Breast epithelium (tissue), 4 donors: ENCODE results near the gene PDE10A. TPM values are rescaled to one million over a fixed set of nuclear protein-coding genes. Genes with fewer than 3 reads are reported as not detected.
"Not testable (repeated sequence)": the region's sequence is repeated elsewhere in the genome, so short reads cannot be mapped to it uniquely, and the experiment has no call there.

Experiments used
- DNase-seq, 2 donors: peaks; one replicate each; pipeline ENCODE4 v3.0.0-alpha.2; 2019; ENCODE audit warnings: low spot score in 2 of 2
- H3K27ac ChIP-seq, 2 donors: fragments of 200-600 bp; sonication (generic) in 1 of 2; one replicate each; pipeline ENCODE4 v1.5.1; 2016 to 2019; ENCODE audit warnings: mild to moderate bottlenecking in 1 of 2
- H3K27me3 ChIP-seq, 2 donors: fragments of 200-600 bp; sonication (generic) in 1 of 2; one replicate each; pipeline versions ENCODE4 v1.5.1 to v1.6.0; 2017 to 2019; ENCODE audit warnings: control low read depth in 1 of 2, mild to moderate bottlenecking in 1 of 2
- H3K36me3 ChIP-seq: fragments of 200-600 bp; one replicate; pipeline ENCODE4 v1.5.1; 2019
- H3K4me1 ChIP-seq, 2 donors: fragments of 200-600 bp; sonication (generic); one replicate each; pipeline ENCODE4 v1.5.1; 2016 to 2019; ENCODE audit warnings: control low read depth in 1 of 2
- H3K4me3 ChIP-seq, 3 donors: fragments of 200-600 bp; sonication (generic); 1 replicate in 2 of 3; 2 replicates in 1 of 3; pipeline ENCODE4 v1.5.1; 2016 to 2019; ENCODE audit warnings: mild to moderate bottlenecking in 3 of 3, moderate library complexity in 2 of 3
- H3K9me3 ChIP-seq, 2 donors: fragments of 200-600 bp; sonication (generic) in 1 of 2; one replicate each; pipeline ENCODE4 v1.5.1; 2016 to 2019; ENCODE audit warnings: control low read depth in 1 of 2
- POLR2A ChIP-seq: fragments of 450-650 bp; IDR thresholded peaks from one replicate; pipeline ENCODE4 v1.6.1; 2016; ENCODE audit warnings: antibody characterized with exemption, mild to moderate bottlenecking, moderate library complexity
- POLR2AphosphoS5 ChIP-seq, 3 donors: sonication (generic); formaldehyde crosslinking; IDR thresholded peaks; one replicate each; pipeline ENCODE4 v1.6.1; 2017; ENCODE audit warnings: antibody characterized with exemption in 3 of 3
- intact Hi-C: fragments of 100-400 bp; cut with DNase I; formaldehyde crosslinking; loops from one replicate; pipeline ENCODE4 v1.15.1; 2023; ENCODE audit warnings: low total_unique reads
- total RNA-seq, 3 donors: library from RNA; depleted of rRNA; stranded (reverse); fragments of >200 nt; gene quantifications; one replicate each; pipeline ENCODE4 v1.1.0, GENCODE V29; 2016
- TF ChIP-seq, protein P1 (sequence below), 3 donors: fragments of 450-650 bp; IDR thresholded peaks; one replicate each; pipeline ENCODE4 v1.5.1; 2016 to 2017; ENCODE audit warnings: antibody characterized with exemption in 3 of 3, mild to moderate bottlenecking in 3 of 3, moderate library complexity in 3 of 3

The PDE10A gene
- total RNA-seq, 3 donors from 2014 or later, result 2.7 to 22.0 (median 12.6) TPM

DNA sequence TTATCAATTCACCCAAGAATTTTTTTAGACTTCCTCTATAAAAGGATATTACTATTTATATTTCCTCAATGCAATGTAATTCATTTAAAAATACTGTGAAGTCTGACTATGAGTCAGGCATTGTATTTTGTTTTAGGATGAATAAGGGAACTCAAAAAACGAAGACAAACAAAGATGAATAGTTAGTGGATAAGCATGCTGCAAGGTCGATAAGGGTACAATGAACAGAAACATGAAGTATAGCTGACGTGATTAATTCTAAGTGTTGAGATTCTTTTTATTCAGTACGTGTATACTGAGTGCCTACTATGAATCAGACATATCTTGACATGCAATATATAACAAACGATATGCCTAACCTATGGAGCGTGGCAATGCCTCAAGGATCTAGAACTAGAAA, 105.4 kb downstream of the PDE10A start:
- TF ChIP-seq, protein P1, sequence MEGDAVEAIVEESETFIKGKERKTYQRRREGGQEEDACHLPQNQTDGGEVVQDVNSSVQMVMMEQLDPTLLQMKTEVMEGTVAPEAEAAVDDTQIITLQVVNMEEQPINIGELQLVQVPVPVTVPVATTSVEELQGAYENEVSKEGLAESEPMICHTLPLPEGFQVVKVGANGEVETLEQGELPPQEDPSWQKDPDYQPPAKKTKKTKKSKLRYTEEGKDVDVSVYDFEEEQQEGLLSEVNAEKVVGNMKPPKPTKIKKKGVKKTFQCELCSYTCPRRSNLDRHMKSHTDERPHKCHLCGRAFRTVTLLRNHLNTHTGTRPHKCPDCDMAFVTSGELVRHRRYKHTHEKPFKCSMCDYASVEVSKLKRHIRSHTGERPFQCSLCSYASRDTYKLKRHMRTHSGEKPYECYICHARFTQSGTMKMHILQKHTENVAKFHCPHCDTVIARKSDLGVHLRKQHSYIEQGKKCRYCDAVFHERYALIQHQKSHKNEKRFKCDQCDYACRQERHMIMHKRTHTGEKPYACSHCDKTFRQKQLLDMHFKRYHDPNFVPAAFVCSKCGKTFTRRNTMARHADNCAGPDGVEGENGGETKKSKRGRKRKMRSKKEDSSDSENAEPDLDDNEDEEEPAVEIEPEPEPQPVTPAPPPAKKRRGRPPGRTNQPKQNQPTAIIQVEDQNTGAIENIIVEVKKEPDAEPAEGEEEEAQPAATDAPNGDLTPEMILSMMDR (IDR thresholded peaks at IDR 0.05), result no peak
- TF ChIP-seq POLR2A, result no peak
- TF ChIP-seq POLR2AphosphoS5 (IDR thresholded peaks at IDR 0.05), result no peak
- Histone ChIP-seq H3K36me3 (no peaks in the 10 kb centered on the region), H3K9me3 (no peaks in the 10 kb centered on the region), H3K27ac (no peak overlapping the region), H3K4me1 (no peaks in the 10 kb centered on the region), H3K27me3 (no peaks in the 10 kb centered on the region), H3K4me3 (no peak overlapping the region)
- DNase-seq, result no peak
- intact Hi-C loops, result no loop called here

DNA sequence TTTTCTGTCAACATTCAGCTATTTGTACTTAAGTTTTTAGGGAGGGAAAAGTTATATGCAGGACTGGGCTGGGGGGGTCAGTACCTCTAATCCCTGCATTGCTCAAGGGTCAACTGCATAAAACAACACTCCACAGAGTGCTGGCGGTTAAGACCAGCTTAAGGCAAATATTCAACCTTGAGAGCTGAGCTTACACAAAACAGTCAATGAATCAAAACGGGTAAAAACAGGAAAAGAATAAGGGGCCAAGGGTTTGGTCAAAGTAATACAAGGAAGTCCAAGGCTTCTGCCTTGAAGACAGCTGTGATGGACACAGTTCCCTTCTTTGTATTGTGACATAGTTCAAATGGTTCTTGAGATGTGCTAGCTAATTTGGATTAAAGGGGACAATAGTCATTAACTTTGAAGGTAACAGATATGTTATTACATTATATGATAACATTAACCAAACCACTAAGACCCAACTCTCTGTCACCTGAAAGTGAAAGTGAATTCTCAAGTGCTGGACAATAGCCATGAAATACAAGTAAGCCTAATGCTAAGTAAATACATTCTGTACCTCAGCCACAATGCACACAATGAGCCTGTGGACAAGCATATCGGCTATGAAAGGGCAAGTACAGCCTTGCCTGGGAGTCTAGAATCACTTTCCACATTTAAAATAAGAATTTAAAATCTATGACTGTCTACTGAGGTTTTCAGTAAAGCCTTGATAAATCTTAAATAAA, 106.8 kb downstream of the PDE10A start:
- Histone ChIP-seq H3K4me3 (no peak overlapping the region), H3K36me3 (no peaks in the 10 kb centered on the region), H3K27me3 (no peaks in the 10 kb centered on the region), H3K27ac (no peak overlapping the region), H3K9me3 (no peaks in the 10 kb centered on the region), H3K4me1 (no peaks in the 10 kb centered on the region)
- TF ChIP-seq POLR2AphosphoS5 (IDR thresholded peaks at IDR 0.05), result no peak
- TF ChIP-seq, protein P1 (IDR thresholded peaks at IDR 0.05), result no peak
- TF ChIP-seq POLR2A, result no peak
- DNase-seq, result no peak
- intact Hi-C loops, result no loop called here

DNA sequence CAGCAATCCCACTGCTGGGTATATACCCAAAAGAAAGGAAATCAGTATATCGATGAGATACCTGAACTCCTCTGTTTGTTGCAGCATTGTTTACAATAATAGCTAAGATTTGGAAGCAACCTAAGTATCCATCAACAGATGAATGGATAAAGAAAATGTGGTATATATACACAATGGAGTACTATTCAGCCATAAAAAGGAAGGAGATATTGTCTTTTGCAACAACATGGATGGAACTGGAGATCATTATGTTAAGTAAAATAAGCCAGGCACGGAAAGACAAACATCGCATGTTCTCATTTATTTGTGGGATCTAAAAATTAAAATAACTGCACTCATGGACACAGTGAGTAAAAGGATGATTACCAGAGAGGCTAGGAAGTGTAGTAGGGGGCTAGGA, 108.4 kb downstream of the PDE10A start:
- H3K9me3 ChIP-seq, DNase-seq, H3K4me1 ChIP-seq, intact Hi-C loops, H3K27ac ChIP-seq, H3K4me3 ChIP-seq, H3K36me3 ChIP-seq, H3K27me3 ChIP-seq: not testable (repeated sequence)

DNA sequence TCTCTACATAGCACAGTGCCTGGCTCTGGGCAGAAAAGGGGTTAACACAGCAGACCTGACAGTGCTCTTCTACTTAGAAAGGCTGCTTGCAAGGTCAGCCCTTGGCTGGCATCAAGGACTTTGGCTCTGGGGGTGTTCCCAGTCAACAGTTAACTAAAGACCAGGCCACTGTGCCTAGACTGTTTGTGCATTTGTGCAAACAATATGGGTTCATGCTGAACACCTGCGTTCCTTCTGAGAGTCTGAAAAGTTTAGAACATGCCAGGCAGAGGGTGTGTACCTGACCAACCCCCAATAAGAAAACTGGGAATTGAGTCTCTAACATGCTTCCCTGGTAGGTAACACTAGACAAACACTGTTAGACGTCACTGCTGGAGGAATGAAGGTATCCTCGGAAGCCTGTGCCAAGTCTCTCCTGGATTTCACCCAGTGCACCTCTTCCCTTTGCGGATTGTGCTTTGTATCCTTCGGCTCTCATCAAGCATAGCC, 110.7 kb downstream of the PDE10A start:
- Histone ChIP-seq H3K9me3 (no peaks in the 10 kb centered on the region), H3K27me3 (no peaks in the 10 kb centered on the region), H3K36me3 (no peaks in the 10 kb centered on the region), H3K4me1 (no peaks in the 10 kb centered on the region), H3K4me3 (no peak overlapping the region), H3K27ac (no peak overlapping the region)
- TF ChIP-seq, protein P1 (IDR thresholded peaks at IDR 0.05), result no peak
- TF ChIP-seq POLR2AphosphoS5 (IDR thresholded peaks at IDR 0.05), result no peak
- DNase-seq, result no peak
- intact Hi-C loops, result no loop called here

DNA sequence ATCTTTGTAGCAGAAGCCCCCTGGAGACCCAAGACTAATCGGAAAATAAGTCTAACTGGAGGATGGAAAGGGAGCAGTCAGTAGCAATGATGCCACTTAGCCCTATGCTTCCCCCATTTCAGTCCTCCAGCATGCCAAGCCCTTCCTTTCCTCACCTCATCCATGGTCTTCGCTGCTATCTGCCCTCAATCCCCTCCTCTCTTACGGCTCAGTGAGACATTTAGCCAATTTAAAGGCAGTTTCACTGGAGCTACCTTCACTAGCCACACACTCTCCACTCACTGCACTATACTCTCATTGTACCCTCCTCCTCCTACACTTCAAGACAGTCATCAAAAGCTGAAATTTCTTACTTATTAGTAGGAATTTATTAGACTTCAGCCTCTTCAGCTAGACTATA, 111.2 kb downstream of the PDE10A start:
- DNase-seq, result no peak
- intact Hi-C loops, result no loop called here
- H3K27ac ChIP-seq, result no peak overlapping the region
- H3K4me3 ChIP-seq, result no peak overlapping the region
- no peaks in the 10 kb centered on the region for H3K9me3 ChIP-seq
- no peaks in the 10 kb centered on the region for H3K4me1 ChIP-seq
- H3K36me3 ChIP-seq, result no peaks in the 10 kb centered on the region
- H3K27me3 ChIP-seq, result no peaks in the 10 kb centered on the region
- TF ChIP-seq, protein P1 (IDR thresholded peaks at IDR 0.05), result no peak
- TF ChIP-seq POLR2AphosphoS5 (IDR thresholded peaks at IDR 0.05) (no peak), POLR2A (no peak)
